NCI-H1417 treated with DMSO at 0.1 percent for 48 hours (cell line): Measurements from ENCODE around the gene AGFG1.
"Not testable (repeated sequence)": the region's sequence is repeated elsewhere in the genome, so short reads cannot be mapped to it uniquely, and the experiment has no call there.

Experiments used
- DNase-seq: peaks from one replicate; lab custom pipeline; 2025; lab: John Stamatoyannopoulos, UW

Gene AGFG1

GRCh38 chr2:227500301-227500630, 28.3 kb downstream of the AGFG1 start:
- no peak for DNase-seq

DNA sequence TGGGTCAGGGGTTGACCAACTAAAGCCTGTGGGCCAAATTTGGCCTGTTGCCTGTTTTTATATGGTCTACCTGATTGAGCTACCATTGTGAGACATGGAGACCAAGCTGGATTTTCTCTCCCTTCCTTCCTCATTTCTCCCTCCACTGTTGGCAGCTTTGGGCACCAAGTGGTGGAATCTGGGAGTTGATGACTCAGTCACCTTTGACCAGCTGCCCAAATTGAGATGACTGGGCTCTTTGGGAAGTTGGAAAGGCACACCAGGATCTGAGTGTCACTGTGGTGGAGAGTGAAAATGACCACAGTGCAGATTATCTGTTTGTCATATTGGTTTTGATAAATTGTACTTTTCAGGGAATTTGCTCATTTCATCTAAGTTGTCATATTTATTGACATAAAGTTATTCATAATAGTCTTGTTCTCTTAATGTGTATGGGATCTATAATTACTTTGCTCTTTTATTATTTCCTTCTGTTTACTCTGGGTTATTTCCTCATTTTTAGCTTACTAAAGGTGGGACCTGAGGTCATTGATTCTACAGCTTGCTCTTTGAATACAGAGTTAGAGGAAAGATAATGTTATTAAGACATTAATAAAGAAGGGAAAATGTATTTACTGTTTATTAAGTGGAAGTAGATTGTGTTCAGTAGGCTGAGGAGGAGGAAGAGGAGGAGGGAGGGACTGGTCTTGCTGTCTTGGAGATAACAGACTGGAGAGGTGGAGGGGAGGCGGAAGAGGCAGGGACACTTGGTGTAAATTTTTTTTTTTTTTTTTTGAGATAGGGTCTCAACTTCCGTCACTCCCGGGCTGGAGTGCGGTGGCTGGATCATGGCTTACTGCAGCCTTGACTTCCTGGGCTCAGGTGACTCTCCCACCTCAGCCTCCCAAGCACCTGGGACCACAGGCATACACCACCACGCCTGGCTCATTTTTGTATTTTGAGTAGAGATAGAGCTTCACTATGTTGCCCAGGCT, 31.8 kb downstream of the AGFG1 start:
- no peak for DNase-seq

DNA sequence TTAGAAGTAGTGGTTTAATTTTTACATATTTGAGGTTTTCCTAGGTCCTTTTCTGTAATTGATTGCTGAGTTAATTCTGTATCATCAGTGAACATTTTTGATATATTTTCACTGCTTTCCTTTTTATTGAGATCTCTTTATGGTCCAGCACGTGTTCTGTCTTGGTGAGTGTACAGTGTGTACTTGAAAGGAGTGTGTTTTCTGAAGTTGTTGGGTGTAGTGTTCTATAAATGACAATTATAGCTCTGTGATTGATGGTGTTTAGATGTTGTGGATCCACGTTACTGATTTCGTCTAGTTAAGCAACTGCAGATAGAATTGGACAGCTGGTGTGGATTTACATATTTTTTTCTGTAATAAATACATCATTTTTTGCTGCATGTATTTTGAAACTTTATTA, 32.7 kb downstream of the AGFG1 start:
- no peak for DNase-seq

GRCh38 chr2:227506456-227506855, 34.5 kb downstream of the AGFG1 start:
- DNase-seq = no peak

DNA sequence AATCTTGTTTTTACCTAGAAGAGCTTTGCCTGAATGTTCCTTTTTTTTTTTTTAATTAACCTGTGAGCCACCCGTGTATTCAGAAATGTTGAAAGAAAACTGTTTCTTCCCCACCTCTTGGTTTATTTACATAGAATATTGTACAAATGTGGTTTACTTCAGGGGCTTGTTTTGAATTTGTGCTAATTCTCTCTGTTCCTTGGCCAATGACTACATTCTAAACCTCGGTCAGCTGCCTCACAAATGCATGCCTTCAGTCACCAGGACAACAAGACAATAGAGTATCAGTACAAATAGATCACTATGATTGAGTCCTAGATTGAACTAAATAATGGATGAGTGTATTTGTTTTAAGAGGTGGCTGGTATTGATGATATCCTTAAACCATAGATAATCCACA, 36.0 kb downstream of the AGFG1 start:
- DNase-seq = no peak

DNA sequence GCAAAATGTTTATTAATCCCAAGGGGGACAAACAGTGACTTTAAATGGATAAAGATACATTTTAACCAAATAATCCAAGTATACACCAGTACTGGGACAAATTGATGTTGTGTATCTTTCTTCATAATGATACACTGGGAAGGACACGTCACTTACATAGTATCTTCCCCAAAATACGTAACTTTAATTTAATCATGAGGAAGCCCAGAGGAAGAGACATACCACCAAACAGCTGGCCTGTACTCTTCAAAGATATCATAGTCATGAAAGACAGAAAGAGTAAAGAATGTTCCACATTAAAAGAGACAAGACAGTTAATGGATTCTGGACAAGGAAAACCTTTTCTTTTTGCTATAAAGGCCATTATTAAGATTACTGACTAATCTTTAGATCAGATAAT, 37.1 kb downstream of the AGFG1 start:
- no peak for DNase-seq

- DNase-seq = no peak
Observed at GRCh38 chr2:227509824-227510619, 38.1 kb downstream of the AGFG1 start.

DNA sequence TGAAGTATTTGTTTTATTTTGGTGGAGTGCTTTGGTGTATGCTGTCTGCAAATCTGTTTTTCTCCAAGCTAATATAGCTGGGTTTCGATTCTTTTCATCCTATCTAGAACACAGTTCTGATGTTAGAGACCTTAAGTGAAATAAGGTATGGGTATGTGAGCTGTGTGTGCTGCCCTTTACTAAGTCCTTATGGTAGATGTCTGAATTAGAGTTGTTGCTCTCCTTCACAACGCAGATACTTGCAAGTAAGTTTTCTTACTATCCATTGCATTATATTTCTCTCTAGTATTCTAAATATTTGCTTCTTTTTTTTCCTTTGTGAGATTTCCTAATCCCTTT, 38.6 kb downstream of the AGFG1 start:
- no peak for DNase-seq

GRCh38 chr2:227511239-227511930, 39.4 kb downstream of the AGFG1 start:
- DNase-seq = no peak

GRCh38 chr2:227511955-227512354, 40.0 kb downstream of the AGFG1 start:
- no peak for DNase-seq

DNA sequence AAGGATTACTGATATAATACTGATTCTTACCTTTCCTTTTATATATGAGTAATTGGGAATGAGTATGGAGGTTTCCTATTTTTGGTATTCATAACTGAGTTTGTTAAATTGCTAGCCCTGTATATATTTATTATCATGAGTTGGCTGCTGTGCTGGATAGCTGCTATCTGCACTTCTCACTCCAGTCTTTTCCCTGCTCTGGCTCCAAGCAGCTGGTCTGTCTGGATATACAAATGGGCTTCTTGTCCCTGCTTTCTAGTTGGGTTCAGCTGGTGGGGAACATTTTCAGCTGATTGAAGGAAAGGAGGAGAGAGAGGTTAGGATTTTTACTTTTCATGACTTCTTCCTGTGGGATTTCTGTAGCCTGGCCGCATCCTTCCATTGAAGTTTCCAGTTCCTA, 41.2 kb downstream of the AGFG1 start:
- no peak for DNase-seq

GRCh38 chr2:227515742-227516141, 43.8 kb downstream of the AGFG1 start:
- DNase-seq = no peak

DNA sequence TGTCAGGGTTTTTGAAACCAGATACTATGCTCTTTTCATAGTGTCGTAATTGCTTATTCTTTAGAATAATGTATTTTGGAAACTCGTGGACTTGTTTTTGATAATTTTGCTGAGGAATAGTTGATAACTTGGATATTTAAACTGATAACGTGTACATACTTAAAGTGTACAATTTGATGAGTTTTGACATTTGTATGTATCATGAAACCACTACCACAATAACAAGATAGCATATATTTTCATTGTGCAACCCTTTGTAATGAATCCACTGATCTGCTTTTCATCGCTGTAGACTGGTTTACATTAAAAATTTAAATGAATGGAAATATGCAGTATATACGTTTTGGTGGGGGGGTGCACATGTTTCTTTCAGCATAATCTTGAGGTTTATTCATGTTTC, 45.8 kb downstream of the AGFG1 start:
- DNase-seq = no peak

DNA sequence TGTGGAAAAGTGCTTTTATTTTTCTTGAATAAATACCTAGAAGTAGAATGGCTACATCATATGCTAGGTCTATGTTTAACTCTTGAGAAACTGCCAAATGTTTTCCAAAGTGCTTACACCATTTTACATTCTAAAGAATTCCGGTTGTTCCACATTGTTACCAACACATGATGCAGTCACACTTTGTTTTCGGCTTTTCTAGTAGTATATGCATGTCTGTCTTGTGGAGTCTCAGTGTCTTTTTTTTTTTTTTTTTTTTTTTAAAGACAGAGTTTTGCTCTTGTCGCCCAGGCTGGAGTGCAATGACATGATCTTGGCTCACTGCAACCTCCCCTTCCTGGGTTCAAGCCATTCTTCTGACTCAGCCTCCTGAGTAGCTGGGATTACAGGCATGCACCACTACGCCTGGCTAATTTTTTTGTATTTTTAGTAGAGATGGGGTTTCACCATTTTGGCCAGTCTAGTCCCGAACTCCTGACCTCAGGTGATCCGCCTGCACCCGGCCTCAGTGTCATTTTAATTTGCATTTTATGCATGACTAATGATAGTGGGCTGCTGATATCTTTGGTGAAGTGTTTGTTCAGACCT, 46.4 kb downstream of the AGFG1 start:
- not testable (repeated sequence) for DNase-seq

DNA sequence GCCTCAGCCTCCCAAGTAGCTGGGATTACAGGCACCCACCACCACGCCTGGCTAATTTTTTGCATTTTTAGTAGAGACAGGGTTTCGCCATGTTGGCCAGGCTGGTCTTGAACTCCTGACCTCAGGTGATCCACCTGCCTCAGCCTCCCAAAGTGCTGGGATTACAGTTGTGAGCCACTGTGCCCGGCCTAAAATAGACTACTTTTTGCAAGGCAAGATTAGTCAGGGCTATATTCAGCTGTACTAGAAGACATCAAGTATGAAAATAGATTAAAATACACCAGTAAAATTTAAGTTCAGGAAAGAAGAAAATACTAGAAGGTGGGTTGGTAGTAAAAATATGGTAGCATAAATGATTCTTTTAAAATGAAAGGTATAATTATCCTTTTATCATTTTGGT, 49.2 kb downstream of the AGFG1 start:
- not testable (repeated sequence) for DNase-seq

- DNase-seq = no peak
Observed at GRCh38 chr2:227524665-227525064, 52.7 kb downstream of the AGFG1 start.

- no peak for DNase-seq
Observed at GRCh38 chr2:227527351-227527750, 55.4 kb downstream of the AGFG1 start.

DNA sequence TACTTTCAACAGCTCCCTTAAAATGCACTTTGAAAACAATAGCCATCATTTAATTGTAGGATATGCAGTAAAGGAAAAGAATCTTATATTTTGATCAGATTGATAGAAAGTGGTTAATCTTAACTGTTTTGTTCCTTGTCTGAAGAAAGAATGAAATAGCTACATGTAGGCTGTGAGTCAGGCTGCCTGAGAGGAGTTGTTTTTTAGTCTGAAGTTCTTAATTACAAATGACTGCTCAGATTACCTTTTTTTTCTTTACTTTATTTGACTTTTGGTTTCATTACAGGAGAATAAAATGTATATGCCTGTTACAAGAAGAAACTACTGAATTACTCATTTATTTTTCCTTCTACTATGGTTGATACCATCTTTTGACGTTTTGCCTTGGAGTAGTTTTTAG, 56.8 kb downstream of the AGFG1 start:
- DNase-seq = no peak

DNA sequence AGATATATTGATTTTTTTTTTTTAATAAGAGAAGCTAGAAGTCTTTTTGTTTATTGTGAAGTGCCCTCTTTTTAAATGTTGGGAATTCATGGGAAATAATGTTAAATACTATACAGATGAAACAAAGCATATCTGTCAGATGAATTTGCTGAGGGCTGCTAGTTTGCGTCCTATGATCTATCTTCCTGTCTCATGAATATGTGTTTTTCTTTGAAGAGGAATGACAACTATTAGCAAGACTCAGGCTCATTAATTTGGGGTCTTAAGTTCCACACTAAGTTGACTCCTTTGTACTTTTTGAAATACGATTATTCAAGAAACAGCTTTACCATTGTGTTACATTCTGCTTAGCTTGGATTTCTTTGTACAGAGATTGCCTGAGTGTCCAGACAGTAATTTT, 57.9 kb downstream of the AGFG1 start:
- no peak for DNase-seq

- no peak for DNase-seq
Observed at GRCh38 chr2:227534714-227535113, 62.8 kb downstream of the AGFG1 start.

GRCh38 chr2:227536445-227536844, 64.5 kb downstream of the AGFG1 start:
- no peak for DNase-seq

DNA sequence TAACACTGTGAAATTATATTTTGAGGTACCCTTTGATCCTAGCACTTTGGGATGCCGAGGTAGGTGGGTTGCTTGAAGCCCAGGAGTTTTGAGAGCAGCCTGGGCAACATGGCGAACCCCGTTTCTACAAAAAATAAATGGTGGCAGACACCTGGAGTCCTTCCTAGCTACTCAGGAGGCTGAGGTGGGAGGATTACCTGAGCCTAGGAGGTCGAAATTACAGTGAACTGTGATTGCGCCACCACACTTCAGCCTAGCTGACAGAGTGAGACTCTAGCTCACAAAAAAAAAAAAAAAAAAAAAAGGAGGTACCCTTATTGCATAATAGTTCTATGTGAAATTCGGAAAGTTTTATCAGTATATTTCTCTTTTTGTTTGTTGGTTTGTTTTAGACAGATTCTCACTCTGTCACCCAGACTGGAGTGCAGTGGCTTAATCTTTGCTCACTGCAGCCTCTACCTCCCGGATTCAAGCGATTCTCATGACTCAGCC, 67.6 kb downstream of the AGFG1 start:
- no peak for DNase-seq
